Vagina (tissue), 2 donors: Measurements from ENCODE around the gene MCF2L. TPM values are rescaled to one million over a fixed set of nuclear protein-coding genes. Genes with fewer than 3 reads are reported as not detected.
"Not testable (repeated sequence)": the region's sequence is repeated elsewhere in the genome, so short reads cannot be mapped to it uniquely, and the experiment has no call there.

Experiments used
- DNase-seq, 2 donors: peaks; one replicate each; pipeline ENCODE4 v3.0.0-alpha.2; 2017; ENCODE audit errors: extremely low spot score in 2 of 2
- H3K27ac ChIP-seq: fragments of 200-600 bp; sonication (generic); one replicate; pipeline ENCODE4 v1.5.1; 2019
- H3K27me3 ChIP-seq: fragments of 200-600 bp; sonication (generic); one replicate; pipeline ENCODE4 v1.5.1; 2019
- H3K36me3 ChIP-seq, 2 donors: fragments of 200-600 bp; sonication (generic); one replicate each; pipeline ENCODE4 v1.5.1; 2017 to 2019
- H3K4me1 ChIP-seq: fragments of 200-600 bp; sonication (generic); one replicate; pipeline ENCODE4 v1.5.1; 2019
- H3K4me3 ChIP-seq, 2 donors: fragments of 200-600 bp; sonication (generic); 1 replicate in 1 of 2; 2 replicates in 1 of 2; pipeline ENCODE4 v1.5.1; 2016 to 2019
- H3K9me3 ChIP-seq: fragments of 200-600 bp; sonication (generic); one replicate; pipeline ENCODE4 v1.5.1; 2019
- CTCF ChIP-seq, 3 experiments: fragments of 450-650 bp in 2 of 3; fragments of 200-600 bp in 1 of 3; sonication (generic) in 1 of 3; IDR thresholded peaks; one replicate each; pipeline ENCODE4 v1.5.1; 2017 to 2019; ENCODE audit warnings: antibody characterized with exemption in 3 of 3, mild to moderate bottlenecking in 2 of 3, moderate library complexity in 2 of 3
- POLR2A ChIP-seq, 2 donors: fragments of 450-650 bp; IDR thresholded peaks; one replicate each; pipeline ENCODE4 v1.6.1; 2017; ENCODE audit warnings: antibody characterized with exemption in 2 of 2, mild to moderate bottlenecking in 2 of 2, moderate library complexity in 2 of 2
- POLR2AphosphoS5 ChIP-seq, 2 donors: sonication (generic); formaldehyde crosslinking; IDR thresholded peaks; one replicate each; pipeline ENCODE4 v1.9.0; 2017; ENCODE audit warnings: antibody characterized with exemption in 2 of 2, mild to moderate bottlenecking in 2 of 2, low read depth in 1 of 2; ENCODE audit not compliant: insufficient read depth in 1 of 2
- intact Hi-C: fragments of 100-400 bp; cut with DNase I; formaldehyde crosslinking; loops from one replicate; pipeline ENCODE4 v1.15.1; 2023
- total RNA-seq: library from RNA; depleted of rRNA; stranded (reverse); fragments of >200 nt; gene quantifications from one replicate; pipeline ENCODE4 v1.2.3, GENCODE V29; 2016

MCF2L gene
- total RNA-seq, 1 donor from 2014 or later = 45.4 TPM

- DNase-seq = no peak
- intact Hi-C loops = no loop called here
- no peak for TF ChIP-seq CTCF (IDR thresholded peaks at IDR 0.05)
- TF ChIP-seq POLR2A (IDR thresholded peaks at IDR 0.05) = no peak
- TF ChIP-seq POLR2AphosphoS5 (IDR thresholded peaks at IDR 0.05; ENCODE audit: insufficient read depth in 1 of 2, low read depth in 1 of 2) = no peak
- Histone ChIP-seq H3K27ac (no peak overlapping the region), H3K4me3 (no peak overlapping the region), H3K27me3 (no peaks in the 10 kb centered on the region), H3K36me3 (no peaks in the 10 kb centered on the region), H3K9me3 (no peaks in the 10 kb centered on the region), H3K4me1 (no peaks in the 10 kb centered on the region)
Measured at GRCh38 chr13:113098162-113098732, 129.2 kb downstream of the MCF2L start.

GRCh38 chr13:113099142-113099541 lies 130.1 kb downstream of the MCF2L start:
- Histone ChIP-seq H3K4me1 (no peaks in the 10 kb centered on the region), H3K9me3 (no peaks in the 10 kb centered on the region), H3K27ac (no peak overlapping the region), H3K27me3 (no peaks in the 10 kb centered on the region), H3K36me3 (no peaks in the 10 kb centered on the region), H3K4me3 (no peak overlapping the region)
- TF ChIP-seq POLR2AphosphoS5 (IDR thresholded peaks at IDR 0.05; ENCODE audit: insufficient read depth in 1 of 2, low read depth in 1 of 2) = no peak
- no peak for TF ChIP-seq CTCF (IDR thresholded peaks at IDR 0.05)
- no peak for TF ChIP-seq POLR2A (IDR thresholded peaks at IDR 0.05)
- intact Hi-C loops = no loop called here
- DNase-seq = no peak

GRCh38 chr13:113102302-113102701 lies 133.3 kb downstream of the MCF2L start:
- H3K9me3 ChIP-seq, H3K27me3 ChIP-seq, DNase-seq, H3K4me1 ChIP-seq, H3K4me3 ChIP-seq, intact Hi-C loops, H3K36me3 ChIP-seq, H3K27ac ChIP-seq: not testable (repeated sequence)

GRCh38 chr13:113102727-113103126 lies 133.7 kb downstream of the MCF2L start:
- no peaks in the 10 kb centered on the region for H3K27me3 ChIP-seq
- H3K36me3 ChIP-seq = no peaks in the 10 kb centered on the region
- intact Hi-C loops = no loop called here
- H3K9me3 ChIP-seq = no peaks in the 10 kb centered on the region
- H3K27ac ChIP-seq = no peak overlapping the region
- no peak overlapping the region for H3K4me3 ChIP-seq
- no peak for DNase-seq
- no peaks in the 10 kb centered on the region for H3K4me1 ChIP-seq
- TF ChIP-seq CTCF (IDR thresholded peaks at IDR 0.05) = no peak
- no peak for TF ChIP-seq POLR2AphosphoS5 (IDR thresholded peaks at IDR 0.05; ENCODE audit: insufficient read depth in 1 of 2, low read depth in 1 of 2)
- no peak for TF ChIP-seq POLR2A (IDR thresholded peaks at IDR 0.05)

GRCh38 chr13:113103646-113104045 lies 134.6 kb downstream of the MCF2L start:
- H3K4me3 ChIP-seq = no peak overlapping the region
- H3K9me3 ChIP-seq = no peaks in the 10 kb centered on the region
- no peaks in the 10 kb centered on the region for H3K4me1 ChIP-seq
- no peak for DNase-seq
- no peaks in the 10 kb centered on the region for H3K36me3 ChIP-seq
- H3K27me3 ChIP-seq = no peaks in the 10 kb centered on the region
- no peak for TF ChIP-seq POLR2A (IDR thresholded peaks at IDR 0.05)
- TF ChIP-seq CTCF (IDR thresholded peaks at IDR 0.05) = no peak
- no peak for TF ChIP-seq POLR2AphosphoS5 (IDR thresholded peaks at IDR 0.05; ENCODE audit: insufficient read depth in 1 of 2, low read depth in 1 of 2)
- H3K27ac ChIP-seq = no peak overlapping the region
- intact Hi-C loops = no loop called here
